CD14-positive monocyte (primary cell): ENCODE results near the gene AMER1. TPM values are rescaled to one million over a fixed set of nuclear protein-coding genes. Genes with fewer than 3 reads are reported as not detected.

Source experiments
- DNase-seq, 3 donors: peaks; one replicate each; pipeline ENCODE4 v3.0.0-alpha.2; 2011 to 2022
- H2AFZ ChIP-seq: 2 replicates; pipeline ENCODE4 v1.6.0; 2012; ENCODE audit warnings: mild to moderate bottlenecking, low read depth, low read length, inconsistent platforms; ENCODE audit not compliant: insufficient read depth, poor library complexity, severe bottlenecking
- H3K27ac ChIP-seq, 2 donors: 1 replicate in 1 of 2; 2 replicates in 1 of 2; pipeline ENCODE4 v1.5.1; 2012 to 2013; ENCODE audit warnings: low read length in 2 of 2, control low read depth in 1 of 2, inconsistent platforms in 1 of 2, low read depth in 1 of 2, mild to moderate bottlenecking in 1 of 2
- H3K27me3 ChIP-seq, 2 donors: one replicate each; pipeline versions ENCODE4 v1.6.0 to v1.6.1; 2011 to 2013; ENCODE audit warnings: low read length in 2 of 2; ENCODE audit not compliant: control insufficient read depth in 2 of 2, insufficient read depth in 2 of 2
- H3K36me3 ChIP-seq, 2 donors: replicated peaks in 1 of 2; 1 replicate in 1 of 2; 2 replicates in 1 of 2; pipeline versions ENCODE4 v1.5.1 to v1.6.1; 2012 to 2013; ENCODE audit warnings: low read length in 2 of 2, control low read depth in 1 of 2, inconsistent platforms in 1 of 2, mild to moderate bottlenecking in 1 of 2; ENCODE audit not compliant: insufficient read depth in 2 of 2, control insufficient read depth in 1 of 2
- H3K4me1 ChIP-seq, 2 donors: 1 replicate in 1 of 2; 2 replicates in 1 of 2; pipeline versions ENCODE4 v1.5.1 to v1.6.1; 2012 to 2013; ENCODE audit warnings: low read length in 2 of 2, control low read depth in 1 of 2, inconsistent platforms in 1 of 2, mild to moderate bottlenecking in 1 of 2, moderate library complexity in 1 of 2; ENCODE audit not compliant: insufficient read depth in 2 of 2, control insufficient read depth in 1 of 2
- H3K4me2 ChIP-seq: replicated peaks from 2 replicates; pipeline ENCODE3; 2012; ENCODE audit warnings: low read length, moderate library complexity, mild to moderate bottlenecking; ENCODE audit not compliant: poor library complexity, severe bottlenecking; ENCODE audit errors: extremely low read depth
- H3K4me3 ChIP-seq, 3 experiments: fragments of 200-600 bp in 1 of 3; sonication (generic) in 1 of 3; replicated peaks in 1 of 3; 1 replicate in 2 of 3; 2 replicates in 1 of 3; pipeline ENCODE4 v1.5.1; 2011 to 2013; ENCODE audit warnings: low read length in 3 of 3, mild to moderate bottlenecking in 3 of 3, control low read depth in 2 of 3, low read depth in 2 of 3, inconsistent platforms in 1 of 3, moderate library complexity in 1 of 3
- H3K79me2 ChIP-seq: 2 replicates; pipeline ENCODE4 v1.6.0; 2012; ENCODE audit warnings: mild to moderate bottlenecking, control low read depth, inconsistent platforms, low read length, moderate library complexity; ENCODE audit not compliant: insufficient read depth
- H3K9ac ChIP-seq: 2 replicates; pipeline ENCODE4 v1.6.0; 2017; ENCODE audit warnings: low read length, mild to moderate bottlenecking; ENCODE audit not compliant: insufficient read depth, poor library complexity, severe bottlenecking
- H3K9me3 ChIP-seq, 2 donors: replicated peaks in 1 of 2; 1 replicate in 1 of 2; 2 replicates in 1 of 2; pipeline versions ENCODE4 v1.5.1 to v1.6.1; 2012 to 2013; ENCODE audit warnings: low read length in 2 of 2, control low read depth in 1 of 2; ENCODE audit not compliant: control insufficient read depth in 1 of 2, insufficient read depth in 1 of 2
- H4K20me1 ChIP-seq: 2 replicates; pipeline ENCODE4 v1.6.0; 2012; ENCODE audit warnings: mild to moderate bottlenecking, low read length, control low read depth, moderate library complexity; ENCODE audit not compliant: insufficient read depth
- H3K27ac Mint-ChIP-seq, 7 donors: one replicate each; pipeline ENCODE4 v1.8.0; 2020; ENCODE audit warnings: mild to moderate bottlenecking in 7 of 7, mixed read lengths in 7 of 7, moderate library complexity in 6 of 7, inconsistent platforms in 2 of 7
- H3K27me3 Mint-ChIP-seq, 3 donors: one replicate each; pipeline ENCODE4 v1.8.0; 2021 to 2022; ENCODE audit warnings: low read depth in 3 of 3, mild to moderate bottlenecking in 3 of 3, mixed read lengths in 3 of 3, moderate library complexity in 3 of 3, inconsistent platforms in 1 of 3
- H3K36me3 Mint-ChIP-seq, 2 donors: one replicate each; pipeline ENCODE4 v1.8.0; 2020; ENCODE audit warnings: mixed read lengths in 2 of 2, inconsistent platforms in 1 of 2, mild to moderate bottlenecking in 1 of 2
- H3K4me1 Mint-ChIP-seq: one replicate; pipeline ENCODE4 v1.8.0; 2020; ENCODE audit warnings: mild to moderate bottlenecking, mixed read lengths
- H3K4me3 Mint-ChIP-seq, 2 donors: one replicate each; pipeline ENCODE4 v1.8.0; 2020; ENCODE audit warnings: mild to moderate bottlenecking in 2 of 2, mixed read lengths in 2 of 2, moderate library complexity in 1 of 2
- H3K9me3 Mint-ChIP-seq, 7 donors: one replicate each; pipeline ENCODE4 v1.8.0; 2020 to 2022; ENCODE audit warnings: mixed read lengths in 7 of 7, mild to moderate bottlenecking in 6 of 7, moderate library complexity in 6 of 7, inconsistent platforms in 2 of 7
- CTCF ChIP-seq: fragments of 200-600 bp; IDR thresholded peaks from one replicate; pipeline ENCODE4 v1.8.0; 2022; ENCODE audit warnings: antibody characterized with exemption, mild to moderate bottlenecking
- WGBS: methylation state at CpG from one replicate; pipeline ENCODE4 v1.1.5; 2013; ENCODE audit warnings: missing lambda C conversion rate; ENCODE audit not compliant: insufficient coverage; 5-methylcytosine and 5-hydroxymethylcytosine counted together
- intact Hi-C, 2 donors: fragments of 100-400 bp; cut with micrococcal nuclease; formaldehyde crosslinking; loops; one replicate each; pipeline versions ENCODE4 v1.15.0 to v1.15.1; 2023
- polyA plus RNA-seq, 3 donors: library from polyadenylated mRNA; depleted of rRNA in 1 of 3; unstranded in 2 of 3; stranded (reverse) in 1 of 3; fragments of 300-500 nt in 2 of 3; fragments of >200 nt in 1 of 3; fragmentation: Illumina TruSeq in 2 of 3; gene quantifications; 1 replicate in 2 of 3; 2 replicates in 1 of 3; pipeline ENCODE4 v1.2.3, GENCODE V29; 2012 to 2021

AMER1 gene
- polyA plus RNA-seq, 3 donors = 0.02 to 0.97 (median 0.03) TPM

- Mint-ChIP-seq H3K36me3 (peaks cover 13 to 15% of the 10 kb centered on the region in 2 donors), H3K4me3 (no peak overlapping the region), H3K9me3 (peaks cover 0 to 5% (median 0%) of the 10 kb centered on the region in 7 donors), H3K4me1 (no peaks in the 10 kb centered on the region), H3K27ac (peak overlapping the region in 1 of 7 donors; percentile 10), H3K27me3 (peaks cover 0 to 3% (median 0%) of the 10 kb centered on the region in 3 donors)
- intact Hi-C loops = no loop called here
- no peaks in the 10 kb centered on the region for H3K36me3 ChIP-seq
- no peaks in the 10 kb centered on the region for H3K9me3 ChIP-seq
- no peaks in the 10 kb centered on the region for H3K4me1 ChIP-seq
- no peak for TF ChIP-seq CTCF
- no peaks in the 10 kb centered on the region for H3K27me3 ChIP-seq
- no peaks in the 10 kb centered on the region for H4K20me1 ChIP-seq
- no CpG with 5 or more reads among the region's 3 CpGs for WGBS
- no peak overlapping the region for H3K9ac ChIP-seq
- no peak for DNase-seq
- no peak overlapping the region for H3K4me3 ChIP-seq
- no peak overlapping the region for H2AFZ ChIP-seq
- no peak overlapping the region for H3K4me2 ChIP-seq
- H3K79me2 ChIP-seq = no peaks in the 10 kb centered on the region
- H3K27ac ChIP-seq = no peak overlapping the region
These were observed 16.6 kb downstream of the AMER1 start for GRCh38 chrX:64188901-64189300.

- no peak for DNase-seq
- H3K27me3 Mint-ChIP-seq = peaks cover 0 to 1% (median 0%) of the 10 kb centered on the region in 3 donors
- Histone ChIP-seq H3K27ac (no peak overlapping the region), H3K9me3 (no peaks in the 10 kb centered on the region), H2AFZ (no peak overlapping the region), H3K36me3 (no peaks in the 10 kb centered on the region), H3K27me3 (no peaks in the 10 kb centered on the region), H4K20me1 (no peaks in the 10 kb centered on the region), H3K4me2 (no peak overlapping the region), H3K79me2 (no peaks in the 10 kb centered on the region), H3K9ac (no peak overlapping the region), H3K4me3 (no peak overlapping the region), H3K4me1 (no peaks in the 10 kb centered on the region)
- no peak for TF ChIP-seq CTCF
- no peaks in the 10 kb centered on the region for H3K4me1 Mint-ChIP-seq
- no peak overlapping the region for H3K4me3 Mint-ChIP-seq
- peaks cover 0 to 5% (median 0%) of the 10 kb centered on the region in 7 donors for H3K9me3 Mint-ChIP-seq
- peak overlapping the region in 1 of 7 donors; percentile 33 for H3K27ac Mint-ChIP-seq
- H3K36me3 Mint-ChIP-seq = peaks cover 9 to 15% of the 10 kb centered on the region in 2 donors
- intact Hi-C loops = no loop called here
These were observed 17.8 kb downstream of the AMER1 start for GRCh38 chrX:64187762-64188150.
